Mesothelial cell of epicardium (in vitro differentiated cells): ENCODE data around the gene PLEKHJ1. TPM values are rescaled to one million over a fixed set of nuclear protein-coding genes. Genes with fewer than 3 reads are reported as not detected.

Experiments used
- DNase-seq, 2 experiments: peaks; one replicate each; pipeline ENCODE4 v3.0.0; 2021; ENCODE audit warnings: low spot score in 2 of 2; ENCODE audit not compliant: unreplicated experiment in 2 of 2
- H3K27ac Mint-ChIP-seq: 2 replicates; pipeline ENCODE4 v1.8.0; 2021; ENCODE audit warnings: mixed read lengths
- H3K27me3 Mint-ChIP-seq: 2 replicates; pipeline ENCODE4 v1.8.0; 2021; ENCODE audit warnings: low read depth, mixed read lengths
- H3K36me3 Mint-ChIP-seq: 2 replicates; pipeline ENCODE4 v1.8.0; 2021; ENCODE audit warnings: mixed read lengths
- H3K4me1 Mint-ChIP-seq: 2 replicates; pipeline ENCODE4 v1.8.0; 2021; ENCODE audit warnings: mixed read lengths
- H3K4me3 Mint-ChIP-seq: 2 replicates; pipeline ENCODE4 v1.8.0; 2021; ENCODE audit warnings: mild to moderate bottlenecking, moderate library complexity, mixed read lengths
- H3K9me3 Mint-ChIP-seq: 2 replicates; pipeline ENCODE4 v1.8.0; 2021; ENCODE audit warnings: mixed read lengths
- CTCF ChIP-seq: fragments of 200-600 bp; sonication (generic); IDR thresholded peaks from one replicate; pipeline ENCODE4 v1.5.0; 2021; ENCODE audit warnings: antibody characterized with exemption; ENCODE audit not compliant: unreplicated experiment
- total RNA-seq: library from RNA; stranded (reverse); gene quantifications from 3 replicates; pipeline ENCODE4 v1.2.1, GENCODE V29; 2021

Gene PLEKHJ1
- total RNA-seq, 1 donor from 2014 or later: 73.4 TPM

GRCh38 chr19:2231621-2232221 is 4.4 kb downstream of the PLEKHJ1 start:
- Mint-ChIP-seq H3K27ac (peak overlapping the region; percentile 59), H3K9me3 (no peaks in the 10 kb centered on the region), H3K4me3 (no peak overlapping the region), H3K36me3 (peaks cover 10% of the 10 kb centered on the region), H3K27me3 (no peaks in the 10 kb centered on the region), H3K4me1 (peaks cover 8% of the 10 kb centered on the region)
- no peak for TF ChIP-seq CTCF
- no peak for DNase-seq

GRCh38 chr19:2230807-2231533 is 5.2 kb downstream of the PLEKHJ1 start:
- no peak for TF ChIP-seq CTCF
- peak overlapping the region; percentile 59 for H3K27ac Mint-ChIP-seq
- no peaks in the 10 kb centered on the region for H3K9me3 Mint-ChIP-seq
- peaks cover 6% of the 10 kb centered on the region for H3K4me1 Mint-ChIP-seq
- DNase-seq: no peak
- H3K27me3 Mint-ChIP-seq: no peaks in the 10 kb centered on the region
- H3K36me3 Mint-ChIP-seq: peaks cover 10% of the 10 kb centered on the region
- no peak overlapping the region for H3K4me3 Mint-ChIP-seq

DNA sequence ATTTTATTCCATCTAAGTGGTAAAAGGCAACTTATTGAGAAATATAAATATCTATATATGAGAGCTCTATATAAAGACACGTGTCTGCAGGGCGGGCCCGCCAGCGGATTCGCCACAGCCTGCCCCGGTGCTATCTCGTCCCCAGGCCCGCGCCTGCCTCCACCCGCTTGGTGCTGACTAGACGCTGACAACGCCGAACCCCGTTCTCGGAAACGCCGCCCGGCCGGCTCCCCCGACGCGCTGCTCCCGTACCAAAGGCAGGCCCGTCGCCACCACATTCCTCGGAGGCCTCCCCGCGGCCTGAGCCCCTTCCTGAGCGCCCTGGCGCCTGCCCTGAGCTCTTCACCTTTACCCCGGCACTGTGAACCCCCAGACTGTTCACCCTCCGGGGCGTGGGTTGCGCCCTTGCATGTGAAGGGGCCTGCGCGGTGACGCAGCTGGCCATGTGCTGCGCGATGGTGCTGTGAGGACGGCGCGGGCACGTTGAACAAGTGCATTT is 6.0 kb downstream of the PLEKHJ1 start:
- no peak for DNase-seq
- Mint-ChIP-seq H3K36me3 (peaks cover 10% of the 10 kb centered on the region), H3K27me3 (no peaks in the 10 kb centered on the region), H3K4me3 (no peak overlapping the region), H3K9me3 (no peaks in the 10 kb centered on the region), H3K27ac (no peak overlapping the region), H3K4me1 (peaks cover 3% of the 10 kb centered on the region)
- TF ChIP-seq CTCF: no peak

DNA sequence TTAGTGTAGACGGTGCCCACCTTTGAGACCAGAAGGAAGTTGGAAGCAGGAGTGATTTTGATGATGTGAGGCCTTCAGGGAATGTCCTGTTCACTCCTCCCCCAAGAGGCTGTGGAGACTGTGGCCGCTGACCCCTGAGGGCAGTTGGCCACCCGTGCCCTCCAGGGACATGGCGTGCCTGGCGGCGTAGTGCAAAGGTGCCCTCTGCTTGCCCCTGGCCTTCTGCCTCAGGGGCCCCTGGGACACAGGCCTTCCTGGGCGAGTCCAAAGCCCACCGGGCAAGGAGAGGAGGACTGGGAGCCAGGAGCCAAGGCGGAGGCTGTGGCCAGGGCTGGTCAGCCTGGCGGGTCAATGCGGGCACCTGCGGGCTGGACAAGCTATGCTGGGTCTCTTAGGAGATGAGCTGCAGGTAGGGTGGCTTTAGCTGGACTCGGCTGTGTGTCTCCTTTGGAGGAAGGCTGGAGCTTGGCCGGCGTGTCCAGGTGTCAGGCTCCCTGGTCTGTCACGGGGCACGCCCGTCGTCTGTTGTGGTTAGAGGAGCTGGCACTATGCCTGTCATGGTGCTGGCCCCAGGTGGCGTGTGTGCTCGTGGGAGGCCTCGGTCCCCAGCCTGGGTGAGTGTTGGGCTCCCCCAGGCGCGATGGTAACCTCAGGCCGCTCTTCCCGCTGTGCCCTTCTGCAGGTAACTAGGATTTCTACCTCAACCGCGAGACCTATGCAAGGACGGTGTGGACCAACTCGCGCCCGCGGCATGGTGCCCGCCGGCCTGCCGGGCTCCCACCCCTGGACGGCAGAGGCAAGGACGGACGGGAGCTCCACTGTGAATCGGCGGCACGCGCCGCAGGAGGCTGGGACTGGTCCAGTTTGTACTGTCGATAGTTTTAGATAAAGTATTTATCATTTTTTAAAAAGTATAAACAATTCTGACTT is 6.8 kb downstream of the PLEKHJ1 start:
- Mint-ChIP-seq H3K36me3 (peaks cover 13% of the 10 kb centered on the region), H3K27ac (no peak overlapping the region), H3K27me3 (no peaks in the 10 kb centered on the region), H3K4me1 (no peaks in the 10 kb centered on the region), H3K4me3 (no peak overlapping the region), H3K9me3 (no peaks in the 10 kb centered on the region)
- no peak for TF ChIP-seq CTCF
- DNase-seq: no peak

- Mint-ChIP-seq H3K4me3 (no peak overlapping the region), H3K4me1 (no peaks in the 10 kb centered on the region), H3K27me3 (no peaks in the 10 kb centered on the region), H3K9me3 (no peaks in the 10 kb centered on the region), H3K36me3 (peaks cover 14% of the 10 kb centered on the region), H3K27ac (no peak overlapping the region)
- no peak for DNase-seq
- no peak for TF ChIP-seq CTCF
Measured at GRCh38 chr19:2228157-2229030, 7.7 kb downstream of the PLEKHJ1 start.
